HG02973 (cell line): ENCODE results near the gene PDE3A.

Experiments used
- ATAC-seq: cut with Tn5 transposase; IDR thresholded peaks from one replicate; pipeline ENCODE4 v1.9.1; 2021; ENCODE audit warnings: moderate library complexity; ENCODE audit not compliant: unreplicated experiment

PDE3A gene

GRCh38 chr12:20453756-20454310 lies 85.5 kb downstream of the PDE3A start:
- ATAC-seq: no peak

- no peak for ATAC-seq
Observed at GRCh38 chr12:20455001-20455706, 86.8 kb downstream of the PDE3A start.

DNA sequence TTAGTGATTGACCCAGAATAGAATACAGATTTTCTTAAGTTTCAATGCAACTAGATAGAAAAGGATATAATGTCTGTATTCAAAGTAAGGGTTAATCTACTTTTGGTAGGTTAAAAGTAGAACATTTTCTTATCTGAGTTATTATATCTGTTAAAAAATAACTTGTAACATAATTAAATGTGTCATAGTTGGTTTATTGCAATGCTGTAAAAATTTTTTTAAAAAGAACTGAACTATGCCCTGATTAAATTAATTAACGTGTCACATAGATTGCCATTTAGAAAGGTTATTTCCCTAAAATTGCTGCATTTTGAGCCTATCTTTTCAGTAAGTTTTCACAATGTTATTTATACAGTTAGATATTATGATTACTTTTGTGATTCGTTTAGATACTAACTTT lies 89.2 kb downstream of the PDE3A start:
- no peak for ATAC-seq

- no peak for ATAC-seq
Observed at GRCh38 chr12:20458011-20458410, 89.7 kb downstream of the PDE3A start.

DNA sequence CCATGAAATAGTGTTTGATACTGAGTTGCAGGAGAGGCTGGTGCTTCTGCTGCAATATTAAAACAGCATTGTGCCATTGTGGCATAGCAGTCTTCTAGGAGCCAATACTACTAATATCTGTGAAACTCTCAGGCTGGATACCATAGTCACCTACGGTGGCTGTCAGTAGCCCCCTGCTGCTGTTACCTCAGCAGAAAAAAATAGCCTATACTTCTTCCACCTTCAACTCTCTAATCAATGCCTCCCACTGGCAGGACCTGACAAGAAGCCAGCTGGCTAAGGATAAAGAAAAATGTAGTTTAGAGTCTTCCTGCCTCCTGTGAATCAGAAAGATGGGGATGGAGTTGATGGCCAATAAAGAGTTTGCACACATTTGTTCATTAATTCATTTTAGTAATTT lies 91.6 kb downstream of the PDE3A start:
- no peak for ATAC-seq

GRCh38 chr12:20460956-20461355 lies 92.6 kb downstream of the PDE3A start:
- no peak for ATAC-seq

DNA sequence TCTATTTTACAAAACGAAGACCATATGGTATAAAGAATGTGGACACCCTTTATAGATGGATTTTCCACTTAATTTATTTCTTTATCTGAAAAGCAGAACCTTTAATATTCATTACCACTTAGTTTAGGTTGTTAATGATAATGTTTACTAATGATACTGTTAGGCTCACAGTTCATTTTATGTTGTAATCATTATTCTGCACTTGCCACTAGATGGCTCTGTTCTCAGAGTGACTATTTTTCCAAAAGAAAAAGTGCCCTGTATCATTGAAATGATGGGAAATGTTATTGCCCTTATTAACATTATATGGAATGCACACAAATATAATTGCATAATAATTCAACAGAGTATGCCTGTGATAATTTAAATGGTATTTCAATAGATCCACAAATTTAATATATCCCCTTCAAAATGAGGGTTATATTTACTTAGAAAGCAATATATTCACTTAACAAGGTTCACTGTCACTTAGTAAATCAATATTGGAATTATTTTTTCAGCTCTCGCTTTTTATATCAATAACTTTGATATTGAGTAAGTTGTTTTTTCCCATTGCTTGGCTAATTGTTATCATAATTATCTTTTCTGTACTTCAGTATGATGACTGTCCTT lies 95.7 kb downstream of the PDE3A start:
- ATAC-seq: no peak

DNA sequence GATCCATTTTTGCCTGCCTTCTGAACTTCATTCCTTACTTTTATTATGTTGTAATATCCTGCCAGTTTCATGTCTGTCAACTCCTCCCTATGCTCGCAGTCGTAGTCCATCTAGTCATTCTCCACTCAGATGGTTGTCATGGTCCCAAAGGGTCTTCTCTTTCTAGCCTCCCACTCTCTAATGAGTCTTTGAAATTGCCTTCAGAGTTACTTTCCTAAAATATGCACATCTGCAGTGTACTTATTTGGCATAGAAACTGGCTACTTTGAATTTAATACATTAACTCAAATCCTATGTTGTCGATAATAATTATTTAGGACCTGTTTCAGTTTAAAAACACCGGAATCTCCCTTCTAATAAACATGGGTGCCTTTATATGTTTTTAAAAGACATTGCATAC lies 101.0 kb downstream of the PDE3A start:
- ATAC-seq: no peak

- ATAC-seq: no peak
Observed at GRCh38 chr12:20469756-20470155, 101.4 kb downstream of the PDE3A start.

GRCh38 chr12:20472102-20472782 lies 103.9 kb downstream of the PDE3A start:
- no peak for ATAC-seq

- ATAC-seq: no peak
Observed at GRCh38 chr12:20473133-20473532, 104.8 kb downstream of the PDE3A start.

GRCh38 chr12:20474016-20474415 lies 105.7 kb downstream of the PDE3A start:
- no peak for ATAC-seq

DNA sequence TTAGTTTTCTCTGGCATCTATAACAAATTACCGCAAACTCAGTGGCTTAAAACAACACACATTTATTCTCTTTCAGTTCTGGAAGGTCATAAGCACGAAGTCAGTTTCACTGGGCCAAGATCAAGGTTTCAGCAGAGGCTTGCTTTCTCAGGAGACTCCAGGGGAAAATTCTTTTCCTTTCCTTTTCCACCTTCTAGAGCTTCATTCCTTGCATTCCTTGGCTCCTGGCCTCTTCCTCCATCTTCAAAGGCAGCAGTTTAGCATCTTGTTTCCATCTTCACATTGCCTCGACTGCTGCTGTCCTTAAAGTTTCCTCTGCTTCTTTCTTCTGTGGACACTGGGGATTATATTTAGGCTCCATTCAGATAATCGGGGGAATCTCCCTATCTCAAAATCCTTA lies 106.1 kb downstream of the PDE3A start:
- no peak for ATAC-seq

- ATAC-seq: no peak
Observed at GRCh38 chr12:20475542-20475941, 107.2 kb downstream of the PDE3A start.

- ATAC-seq: no peak
Observed at GRCh38 chr12:20476551-20476950, 108.2 kb downstream of the PDE3A start.

DNA sequence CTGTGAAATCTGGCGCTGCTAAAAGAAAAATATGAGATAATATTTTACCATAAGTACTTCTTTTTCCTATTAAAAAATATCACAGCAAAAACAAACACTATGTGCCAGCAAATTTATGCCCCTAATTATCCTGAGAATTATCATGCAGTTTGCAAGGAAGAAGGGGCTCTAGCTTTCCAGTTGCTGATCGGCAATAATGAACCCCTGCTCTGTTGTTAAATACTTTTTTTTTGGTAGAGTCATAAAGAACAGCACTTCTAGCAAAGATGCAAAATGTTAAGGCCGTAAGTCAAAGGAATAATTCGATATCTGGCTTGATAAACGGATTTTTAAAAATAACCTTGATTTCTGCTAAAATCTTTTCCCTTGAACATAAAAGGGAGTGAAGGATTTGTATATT lies 108.9 kb downstream of the PDE3A start:
- no peak for ATAC-seq

DNA sequence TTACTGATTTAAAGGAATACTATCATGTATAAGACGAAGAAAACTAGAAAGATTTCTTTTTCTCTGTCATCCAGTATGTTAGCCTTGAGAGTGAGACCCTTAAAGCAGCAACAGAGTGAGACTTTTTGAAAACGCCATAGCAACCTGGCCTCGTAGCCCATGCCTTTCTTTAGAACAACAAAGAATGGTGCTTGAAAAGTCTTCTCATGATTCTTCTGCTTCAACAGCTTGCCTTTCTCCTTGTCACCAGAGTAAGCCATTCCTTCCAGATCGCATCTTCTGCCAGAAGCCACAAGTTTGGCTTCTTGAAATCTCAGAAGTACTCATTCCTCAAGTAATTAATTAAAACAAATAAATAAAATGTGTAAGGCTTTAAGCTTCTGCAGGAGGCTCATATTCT lies 109.3 kb downstream of the PDE3A start:
- ATAC-seq: no peak

DNA sequence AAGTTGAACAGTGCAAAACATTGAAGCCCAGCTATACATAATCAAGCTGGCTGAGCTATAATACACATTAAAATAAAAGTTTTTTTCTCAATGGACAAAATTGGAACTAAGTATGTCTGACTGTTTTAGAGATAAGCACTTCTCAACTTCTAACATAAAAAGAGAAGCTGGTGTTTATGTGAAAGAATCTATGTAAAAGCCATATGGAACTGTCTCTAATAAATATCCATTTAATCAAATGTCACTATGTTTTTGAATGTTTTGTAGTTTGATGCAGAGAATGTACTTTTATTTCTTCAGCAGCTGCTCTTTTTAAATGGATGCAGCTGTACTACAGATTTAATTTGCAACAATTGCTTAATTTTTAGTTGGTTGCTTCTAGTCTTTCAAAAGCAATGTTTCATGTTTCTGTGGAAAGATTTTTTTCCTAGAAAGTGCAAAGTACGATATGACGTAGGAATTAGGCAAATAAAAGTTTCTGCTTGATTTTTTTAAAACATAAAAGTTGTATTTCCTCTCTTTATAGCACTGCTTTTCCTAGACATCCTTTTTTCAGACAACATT lies 114.2 kb downstream of the PDE3A start:
- no peak for ATAC-seq

DNA sequence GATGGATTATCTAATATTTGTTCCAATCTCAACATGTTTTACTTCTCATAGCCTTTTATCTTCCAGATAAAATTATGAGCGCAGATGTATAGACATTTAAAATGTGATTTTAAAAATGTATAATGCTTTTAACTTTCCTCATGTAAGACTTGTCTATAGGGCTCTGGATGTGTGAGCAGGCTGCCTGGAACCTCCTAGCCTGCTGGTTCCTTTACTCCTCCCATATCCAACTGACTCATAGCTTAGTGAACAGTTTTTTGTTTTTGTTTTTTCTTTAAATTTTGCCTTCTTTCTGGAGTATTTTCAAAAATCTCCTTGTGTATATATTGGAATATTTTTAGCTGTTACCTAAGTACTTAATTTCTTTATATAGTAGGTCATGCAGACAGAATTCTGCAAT lies 115.4 kb downstream of the PDE3A start:
- no peak for ATAC-seq

GRCh38 chr12:20486233-20486632 lies 117.9 kb downstream of the PDE3A start:
- ATAC-seq: no peak

- ATAC-seq: no peak
Observed at GRCh38 chr12:20487519-20487918, 119.2 kb downstream of the PDE3A start.

GRCh38 chr12:20489645-20490044 lies 121.3 kb downstream of the PDE3A start:
- ATAC-seq: no peak
